GM21526 (cell line): ENCODE results near the gene FYCO1.
"Not testable (repeated sequence)": the region's sequence is repeated elsewhere in the genome, so short reads cannot be mapped to it uniquely, and the experiment has no call there.

ENCODE experiments used
- ATAC-seq: cut with Tn5 transposase; IDR thresholded peaks from one replicate; pipeline ENCODE4 v1.9.1; 2021; ENCODE audit warnings: moderate library complexity; ENCODE audit not compliant: unreplicated experiment, low FRiP score

FYCO1 gene

GRCh38 chr3:46012246-46012645 is 16.6 kb upstream of the FYCO1 start:
- ATAC-seq, result no peak

DNA sequence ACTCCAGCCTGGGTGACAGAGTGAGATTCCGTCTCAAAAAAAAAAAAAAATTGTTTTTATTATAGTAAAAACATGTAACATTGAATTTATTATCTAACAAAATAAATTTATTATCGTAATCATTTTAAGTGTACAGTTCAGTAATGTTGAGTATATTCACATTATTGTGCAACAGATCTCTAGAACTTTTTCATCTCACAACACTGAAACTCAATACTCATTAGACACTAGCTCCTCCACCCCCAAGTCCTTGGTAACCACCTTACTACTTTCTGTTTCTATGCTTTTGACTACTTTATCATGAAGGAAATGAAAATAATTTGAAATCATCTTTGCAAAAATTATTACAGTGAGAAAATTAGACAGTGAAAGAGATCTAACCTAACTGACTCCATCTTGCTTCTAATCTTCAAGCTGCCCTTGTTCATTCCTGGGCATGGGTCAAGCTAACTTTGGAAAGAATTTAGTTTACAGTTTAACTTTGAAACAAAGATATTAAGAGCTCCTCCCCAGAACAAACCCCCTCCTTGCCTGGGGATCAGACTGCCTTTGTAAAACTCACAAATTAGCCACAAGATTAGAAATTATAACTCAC is 15.0 kb upstream of the FYCO1 start:
- ATAC-seq, result no peak

DNA sequence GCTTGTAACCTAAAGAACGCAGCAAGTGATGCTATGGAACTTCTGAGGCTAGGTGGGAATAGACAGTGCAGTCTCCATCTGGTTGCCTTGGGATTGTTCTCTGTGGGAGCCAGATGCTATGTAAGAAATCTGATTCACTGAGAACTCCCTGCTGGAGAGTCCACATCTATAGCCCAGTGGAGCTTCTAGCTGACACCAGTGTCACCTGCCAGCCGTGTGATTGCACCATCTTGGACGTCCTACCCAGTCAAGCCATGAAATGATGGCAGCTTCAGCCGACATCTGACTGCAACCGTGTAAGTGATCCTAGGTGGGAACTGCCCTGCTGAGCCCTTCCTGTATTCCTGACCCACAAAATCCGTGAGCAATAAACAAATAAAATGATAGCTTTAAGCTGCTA is 12.4 kb upstream of the FYCO1 start:
- no peak for ATAC-seq

DNA sequence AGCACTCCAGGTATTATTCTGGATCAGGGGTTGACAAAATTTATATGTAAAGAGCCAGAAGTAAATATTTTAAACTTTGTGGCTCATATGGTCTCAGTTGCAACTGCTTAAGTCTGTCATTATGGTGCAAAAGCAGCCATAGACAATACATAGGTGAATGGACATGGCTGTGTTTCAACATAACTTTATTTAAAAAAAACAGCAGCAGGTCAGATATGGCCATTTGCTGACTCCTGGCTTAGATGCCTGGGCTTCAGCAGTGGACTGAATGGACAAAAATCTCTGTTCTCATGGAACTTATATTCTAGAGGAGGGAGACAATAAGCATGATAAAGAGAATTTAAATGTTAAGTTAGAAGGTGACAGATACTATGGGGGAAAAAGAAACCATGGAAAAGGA is 11.7 kb upstream of the FYCO1 start:
- ATAC-seq, result no peak

DNA sequence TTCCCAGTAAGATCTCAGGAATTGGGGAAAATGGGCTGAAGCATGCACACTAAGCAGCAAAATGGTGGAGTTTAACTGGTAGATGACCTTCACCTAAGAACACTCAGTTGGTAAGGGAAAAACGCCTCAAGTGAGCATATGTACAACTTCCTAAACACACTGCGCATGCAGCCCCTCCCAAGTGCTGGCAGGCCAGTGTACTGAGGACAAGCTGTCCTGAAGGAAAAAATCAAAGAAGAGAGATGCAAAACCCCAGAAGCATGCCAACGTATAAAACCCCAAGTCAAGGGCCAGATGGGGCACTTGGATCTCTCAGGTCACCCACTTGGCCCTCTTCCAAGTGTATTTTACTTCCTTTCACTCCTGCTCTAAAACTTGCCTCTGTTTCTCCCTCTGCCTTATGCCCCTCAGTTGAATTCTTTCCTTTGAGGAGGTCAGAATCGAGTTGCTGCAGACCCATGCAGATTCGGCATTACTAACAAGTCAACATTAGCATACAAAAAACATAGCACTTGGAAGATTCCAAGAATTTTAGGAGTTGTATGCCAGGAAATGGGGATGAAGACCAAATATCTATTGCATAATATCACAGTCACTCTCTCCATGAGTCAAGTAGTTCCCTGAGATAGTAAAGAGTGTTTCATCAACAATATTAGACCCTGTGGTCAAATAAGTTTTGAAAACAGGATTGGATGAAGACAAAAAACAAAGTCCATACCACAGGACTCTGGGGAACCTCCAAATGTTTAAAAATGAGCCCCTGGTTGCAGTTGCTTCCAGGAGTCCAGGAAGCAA is 10.8 kb upstream of the FYCO1 start:
- no peak for ATAC-seq

DNA sequence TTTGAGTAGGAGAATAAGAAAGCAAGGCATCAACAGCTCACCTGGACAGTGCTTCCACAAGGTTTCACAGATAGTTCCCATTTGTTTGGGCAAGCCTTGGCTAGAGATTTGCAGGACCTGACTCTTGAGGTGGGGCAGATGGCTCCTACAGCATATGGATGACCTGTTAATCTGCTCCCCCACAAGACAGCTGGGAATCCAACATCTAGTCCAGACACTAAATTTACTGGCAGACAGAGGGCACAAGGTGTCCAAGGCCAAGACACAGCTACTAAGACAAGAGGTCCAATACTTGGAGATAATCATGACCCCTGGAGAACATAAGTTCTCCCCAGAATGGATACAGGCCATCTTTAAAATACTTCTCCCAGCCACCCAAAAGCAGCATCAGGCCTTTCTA is 8.1 kb upstream of the FYCO1 start:
- not testable (repeated sequence) for ATAC-seq

DNA sequence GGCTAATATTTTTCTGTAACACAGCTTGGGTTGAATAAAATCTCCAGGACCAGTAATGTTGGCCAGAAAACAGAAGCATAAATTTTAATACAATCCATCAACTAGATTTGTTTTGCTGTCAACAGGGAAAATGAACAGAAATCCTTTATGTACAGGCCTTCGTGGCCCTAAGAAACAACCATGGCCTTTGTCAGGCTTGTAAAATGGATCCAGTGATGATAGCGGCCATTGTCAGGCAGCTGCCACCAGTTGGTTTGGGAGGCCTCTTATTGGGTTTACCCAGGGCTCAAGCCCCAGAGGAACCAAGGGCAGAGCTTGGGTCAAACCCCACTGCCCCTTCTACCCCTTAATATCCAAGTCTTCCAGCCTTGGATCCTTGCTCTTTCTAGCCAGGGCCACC is 5.6 kb upstream of the FYCO1 start:
- ATAC-seq, result no peak

DNA sequence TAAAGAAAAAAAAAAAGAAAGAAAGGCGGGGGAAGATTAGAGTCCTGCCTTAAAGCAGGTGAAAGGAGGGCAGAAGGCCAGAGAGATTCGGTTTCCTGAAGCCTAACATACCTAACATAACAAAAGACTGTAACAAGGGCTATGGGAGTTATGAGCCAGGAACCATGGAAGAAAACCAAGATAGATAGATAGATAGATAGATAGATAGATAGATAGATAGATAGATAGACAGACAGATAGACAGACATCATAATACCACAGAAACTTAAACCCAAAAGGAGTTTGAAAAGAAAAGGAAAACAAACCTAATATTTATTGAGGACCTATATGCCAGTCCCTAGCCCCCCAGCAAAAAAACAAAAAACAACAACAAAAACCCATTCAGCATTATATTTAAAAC is 2.3 kb upstream of the FYCO1 start:
- no peak for ATAC-seq

GRCh38 chr3:45997499-45997898 is 1.9 kb upstream of the FYCO1 start:
- not testable (repeated sequence) for ATAC-seq

DNA sequence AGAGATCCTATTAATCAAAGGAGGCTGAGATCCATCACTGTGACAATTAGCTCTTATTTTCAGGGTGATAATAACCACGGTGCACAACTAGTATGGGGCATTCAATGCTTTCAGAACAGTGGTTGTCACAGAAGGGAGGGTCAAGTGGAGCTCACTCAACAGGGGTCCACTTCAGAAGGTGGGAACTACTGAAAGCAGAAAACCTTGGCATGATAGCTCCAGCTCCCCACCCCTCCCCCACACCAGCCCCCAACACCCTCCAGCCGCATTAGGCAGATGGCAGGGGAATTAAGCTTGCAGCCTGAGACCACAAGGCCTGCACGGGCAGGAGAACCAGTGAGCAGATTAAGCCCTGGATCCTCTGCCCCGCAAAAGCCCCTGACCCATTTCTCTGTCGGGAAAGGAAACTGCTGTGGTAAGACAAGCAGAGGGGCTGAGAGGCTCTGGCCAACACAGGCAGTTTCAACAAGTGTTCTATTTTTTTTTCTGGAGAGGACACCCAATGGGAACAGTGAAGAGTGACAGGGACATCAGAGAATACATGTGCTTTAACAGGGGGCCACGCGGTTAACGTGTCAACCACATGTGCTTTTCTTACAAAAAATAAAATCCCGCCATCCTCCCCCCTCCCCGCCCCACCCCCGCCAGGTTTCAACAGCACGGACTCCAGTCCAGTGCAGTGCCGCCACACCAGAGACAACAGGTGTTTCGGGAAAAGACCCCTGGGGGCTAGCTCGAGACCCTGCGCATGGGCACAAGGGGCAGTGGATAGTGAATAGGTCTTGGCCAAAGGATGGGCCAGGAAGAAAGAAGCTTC is 997 bp downstream of the FYCO1 start:
- peak; percentile 5 for ATAC-seq

DNA sequence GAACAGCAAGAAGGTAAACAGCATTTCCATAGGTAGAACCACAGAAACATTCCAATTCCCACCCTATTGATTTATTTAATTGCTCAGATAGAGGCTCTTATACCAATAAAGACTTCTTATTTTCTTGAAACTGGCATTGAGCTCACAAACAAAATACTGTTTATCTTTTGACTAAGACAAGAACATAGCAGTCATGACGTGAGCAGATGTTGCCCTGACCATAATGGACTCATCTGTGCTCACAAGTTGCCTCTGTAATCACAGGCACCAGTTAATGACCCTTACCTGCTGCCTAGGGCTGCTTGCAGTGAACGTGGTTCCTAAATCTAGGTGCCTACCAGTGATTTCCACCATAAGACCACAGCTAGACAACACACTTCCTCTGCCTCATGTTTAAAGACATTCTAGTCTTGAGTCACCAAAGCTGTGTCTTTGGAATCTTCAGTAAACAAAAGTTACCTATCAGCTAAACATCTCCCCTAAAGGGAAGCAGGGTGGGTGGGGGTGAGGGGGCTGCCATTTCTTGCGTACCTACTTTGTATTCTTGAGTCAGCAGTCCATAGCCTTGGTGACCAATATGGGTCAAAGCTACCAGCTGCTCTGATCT is 2.1 kb downstream of the FYCO1 start:
- ATAC-seq, result no peak

DNA sequence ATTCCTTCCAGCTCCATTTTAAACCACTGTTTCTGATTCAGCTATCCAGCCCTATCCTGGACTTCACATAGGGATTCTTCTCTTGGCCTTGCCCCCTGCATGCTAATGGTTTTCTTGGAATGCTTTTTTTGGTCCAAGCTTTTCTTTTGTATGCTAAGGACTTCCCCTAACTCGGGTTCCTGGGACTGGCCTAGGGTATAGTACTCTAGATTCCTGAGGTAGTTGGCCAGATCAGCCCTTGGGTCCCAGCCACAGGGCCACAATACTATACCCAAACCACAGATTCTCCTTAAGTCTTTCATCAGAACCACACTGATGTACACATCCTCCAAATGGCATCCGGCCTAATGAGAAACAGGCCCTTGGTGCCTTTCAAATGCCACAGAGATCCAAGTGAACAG is 2.8 kb downstream of the FYCO1 start:
- no peak for ATAC-seq

- ATAC-seq, result no peak
These were observed 3.4 kb downstream of the FYCO1 start for GRCh38 chr3:45992133-45992729.

- no peak for ATAC-seq
These were observed 4.3 kb downstream of the FYCO1 start for GRCh38 chr3:45991341-45991740.

DNA sequence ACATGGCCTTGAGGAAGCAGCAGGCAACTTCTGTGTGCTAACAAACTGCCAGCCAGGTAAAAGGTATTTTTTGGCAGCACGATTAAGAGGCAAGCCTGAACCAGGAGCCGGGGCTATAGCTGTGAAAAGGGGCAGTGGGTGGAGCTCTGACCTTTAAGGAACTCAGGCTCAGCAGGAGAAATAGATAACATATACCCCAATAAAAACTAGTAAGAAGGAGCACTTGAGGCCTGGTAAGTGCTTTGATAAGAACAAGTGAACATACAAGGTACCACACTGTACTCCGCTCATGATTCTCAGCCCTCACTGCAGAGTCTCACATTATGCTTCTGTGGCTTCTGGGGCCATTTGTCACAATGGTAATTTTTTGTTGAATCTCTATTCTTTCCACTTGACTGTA is 5.4 kb downstream of the FYCO1 start:
- ATAC-seq, result no peak

- ATAC-seq, result no peak
These were observed 6.8 kb downstream of the FYCO1 start for GRCh38 chr3:45988804-45989203.

- no peak for ATAC-seq
These were observed 7.3 kb downstream of the FYCO1 start for GRCh38 chr3:45988362-45988761.

DNA sequence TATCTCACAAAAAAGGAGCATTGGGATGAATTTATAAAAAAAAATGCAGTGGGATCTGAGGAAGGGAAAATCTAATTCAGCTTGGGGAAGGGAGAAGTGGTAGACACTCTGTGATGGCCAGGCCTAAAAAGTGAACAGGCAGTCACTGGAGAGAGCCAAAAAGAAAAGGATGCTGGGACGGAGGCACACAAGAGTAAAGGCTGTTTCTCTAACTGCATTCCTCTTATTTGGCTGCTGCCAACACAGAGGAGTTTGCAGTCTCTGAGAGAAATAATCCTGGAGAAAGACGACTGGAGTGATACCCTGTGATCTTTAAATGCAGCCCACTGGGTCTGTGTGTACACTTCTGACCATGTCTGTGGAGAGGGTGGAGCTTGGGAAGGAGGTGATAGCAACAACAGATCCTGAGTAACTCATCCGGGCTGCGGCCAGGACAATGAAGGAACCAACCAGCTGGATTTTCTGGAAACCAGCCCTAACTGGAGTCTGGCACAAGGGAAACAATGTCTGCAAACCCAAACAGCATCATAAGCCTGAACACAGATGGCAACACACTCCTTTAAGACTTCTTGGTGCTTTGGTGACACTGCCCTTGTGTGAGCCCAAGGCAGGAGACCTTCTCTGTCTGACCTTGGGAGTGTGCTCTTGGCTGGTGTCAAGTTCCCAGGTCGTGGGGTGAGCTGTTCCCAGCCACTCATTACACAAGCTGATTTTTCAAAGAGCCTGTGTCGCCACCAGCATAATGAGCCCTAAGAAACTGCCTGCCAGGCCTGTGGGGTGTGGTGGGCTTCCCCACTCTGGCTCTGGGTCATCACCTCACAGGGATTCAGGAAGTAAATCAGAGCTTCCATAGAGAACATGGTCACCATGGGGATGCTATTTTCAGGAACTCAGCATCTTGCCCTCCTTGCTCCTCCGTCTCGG is 8.0 kb downstream of the FYCO1 start:
- ATAC-seq, result no peak

GRCh38 chr3:45986303-45986982 is 9.2 kb downstream of the FYCO1 start:
- no peak for ATAC-seq
